Measurements from ENCODE around the gene PDLIM3.
"Not testable (repeated sequence)": the region's sequence is repeated elsewhere in the genome, so short reads cannot be mapped to it uniquely, and the experiment has no call there.

The PDLIM3 gene

GRCh38 chr4:185518069-185518468, 17.2 kb downstream of the PDLIM3 start:
- DNase-seq (ENCODE audit: low spot score) = no peak

DNA sequence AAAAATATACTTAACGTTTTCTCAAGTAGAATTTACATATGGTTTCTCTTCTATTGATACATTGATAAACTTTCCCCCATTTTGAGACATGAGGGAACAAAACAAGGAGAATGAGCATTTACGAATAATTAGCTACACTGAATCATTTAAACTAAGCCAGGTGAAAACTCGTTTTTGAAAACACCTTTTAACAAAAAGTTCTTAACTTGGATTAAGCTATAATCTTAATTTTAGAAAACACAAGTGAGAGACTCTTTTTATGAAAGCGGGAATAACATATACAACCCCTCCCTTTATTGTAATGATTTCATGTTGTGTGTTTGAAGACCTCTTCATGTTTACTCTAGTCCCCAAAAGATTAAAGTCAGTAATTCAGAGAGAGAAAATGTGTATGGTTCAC, 20.1 kb downstream of the PDLIM3 start:
- no peak for DNase-seq (ENCODE audit: low spot score)

GRCh38 chr4:185514182-185514697, 21.1 kb downstream of the PDLIM3 start:
- no peak for DNase-seq (ENCODE audit: low spot score)

DNA sequence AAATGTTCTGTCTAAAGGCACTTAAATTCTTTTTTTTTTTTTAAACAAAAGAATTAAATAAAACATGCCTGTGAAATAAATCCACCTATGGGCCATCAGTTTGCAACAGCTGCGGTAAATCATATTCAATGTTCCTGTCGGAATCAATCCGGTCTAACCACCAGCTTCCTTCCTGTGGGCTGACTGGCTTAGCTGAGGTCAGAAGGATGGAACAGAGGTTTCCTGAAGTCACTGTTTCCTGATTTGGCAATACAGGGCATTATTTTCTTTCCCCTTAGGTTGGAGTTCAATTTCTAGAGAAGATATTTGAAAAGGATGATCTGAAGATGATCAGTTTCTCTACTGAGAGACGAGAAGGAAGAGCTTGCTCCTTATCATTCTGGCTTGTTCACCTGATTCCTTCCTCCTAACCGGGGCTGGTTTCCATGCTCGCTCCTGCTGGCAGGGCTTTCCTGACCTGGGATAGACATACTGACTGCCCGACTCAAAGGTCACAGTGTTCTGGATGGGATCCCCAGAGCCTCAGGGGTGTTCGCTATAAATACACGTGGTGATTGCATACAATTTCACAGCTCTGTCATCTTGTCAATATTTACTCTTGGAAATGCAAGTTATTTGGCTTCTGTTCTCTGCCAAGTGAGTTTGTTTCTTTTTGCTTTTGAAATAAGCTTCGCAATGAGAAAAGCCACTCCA, 21.7 kb downstream of the PDLIM3 start:
- DNase-seq (ENCODE audit: low spot score) = no peak

- DNase-seq (ENCODE audit: low spot score) = no peak
Observed at GRCh38 chr4:185512516-185512915, 22.8 kb downstream of the PDLIM3 start.

GRCh38 chr4:185511243-185511642, 24.1 kb downstream of the PDLIM3 start:
- not testable (repeated sequence) for DNase-seq (ENCODE audit: low spot score)

DNA sequence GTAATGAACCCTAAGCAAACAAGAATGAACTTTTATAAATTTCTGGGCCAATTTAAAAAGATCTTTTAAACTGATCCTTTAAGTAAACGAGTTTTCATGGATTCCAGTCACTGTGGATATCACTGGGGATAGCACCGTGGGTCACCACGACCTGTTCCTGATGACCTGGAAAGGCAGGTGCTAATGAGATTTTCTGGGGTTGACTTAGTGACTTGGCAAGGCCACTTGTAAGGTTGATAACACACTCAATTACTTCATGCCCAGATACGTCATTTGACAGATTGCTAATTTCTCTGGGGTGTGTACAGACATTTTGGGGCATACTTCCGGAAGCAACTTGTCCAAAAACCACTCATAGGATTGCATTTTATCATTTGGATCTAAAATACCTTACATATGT, 24.5 kb downstream of the PDLIM3 start:
- no peak for DNase-seq (ENCODE audit: low spot score)

- no peak for DNase-seq (ENCODE audit: low spot score)
Observed at GRCh38 chr4:185508181-185508580, 27.1 kb downstream of the PDLIM3 start.

DNA sequence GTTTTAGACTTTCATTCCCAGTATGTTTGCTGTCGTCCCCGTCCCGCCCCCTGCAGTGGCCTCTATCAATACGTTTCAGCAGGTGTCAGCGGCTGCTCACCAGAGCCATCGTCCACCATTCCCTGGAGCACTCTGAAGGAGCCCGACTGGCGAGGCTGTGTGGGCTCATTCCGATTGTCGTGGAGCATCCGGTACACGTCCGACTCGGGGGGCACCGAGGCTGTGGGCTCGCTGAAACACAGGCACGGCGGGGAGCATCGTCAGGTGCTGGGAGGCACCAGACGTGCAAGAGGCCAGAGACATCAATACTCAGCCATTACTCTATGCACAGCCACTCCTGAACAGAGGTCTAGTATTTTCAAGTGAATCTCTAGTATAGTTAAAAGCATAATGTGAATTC, 28.9 kb downstream of the PDLIM3 start:
- no peak for DNase-seq (ENCODE audit: low spot score)

DNA sequence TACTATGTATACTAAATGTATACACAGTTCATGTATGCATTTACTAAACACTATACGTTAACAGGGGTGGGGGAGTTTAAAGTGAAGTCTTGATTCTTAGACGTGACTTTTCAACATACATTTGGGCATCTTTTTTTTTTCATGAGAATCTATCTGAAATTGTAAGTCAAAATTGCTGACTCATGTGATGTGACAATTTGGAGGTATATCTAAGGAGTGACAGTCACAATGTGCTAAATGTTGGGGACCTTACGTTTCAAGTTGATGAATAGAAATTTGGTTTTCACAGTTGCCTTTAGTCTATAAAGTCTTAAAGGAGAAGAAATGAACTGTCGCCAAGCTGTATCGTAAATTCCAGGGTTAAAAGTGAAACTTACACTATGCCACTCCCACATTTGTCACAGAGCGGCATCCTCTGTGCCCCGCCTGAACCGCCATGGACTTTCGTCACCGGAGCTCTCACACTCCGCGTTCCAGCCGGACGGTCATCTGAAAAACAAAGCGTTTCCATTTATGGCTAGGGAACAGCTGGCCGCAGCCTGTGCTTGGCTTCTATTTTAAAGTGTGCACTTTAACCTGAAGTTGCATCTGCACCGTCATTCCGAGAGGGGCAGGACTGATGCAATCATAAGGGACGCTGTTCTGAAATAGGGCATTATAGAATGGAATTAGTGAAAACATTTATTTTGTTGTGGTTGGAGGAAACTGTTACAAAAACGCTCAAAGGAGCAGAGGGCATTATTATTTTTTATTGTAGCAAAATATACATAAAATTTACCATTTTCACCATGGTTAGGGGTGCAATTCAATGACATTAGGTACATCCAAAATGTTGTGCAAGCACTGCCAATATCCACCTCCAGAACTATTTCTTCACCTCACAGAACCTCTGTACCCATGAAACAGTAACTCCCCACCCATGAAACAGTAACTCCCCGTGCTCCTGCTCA, 30.9 kb downstream of the PDLIM3 start:
- DNase-seq (ENCODE audit: low spot score) = no peak

DNA sequence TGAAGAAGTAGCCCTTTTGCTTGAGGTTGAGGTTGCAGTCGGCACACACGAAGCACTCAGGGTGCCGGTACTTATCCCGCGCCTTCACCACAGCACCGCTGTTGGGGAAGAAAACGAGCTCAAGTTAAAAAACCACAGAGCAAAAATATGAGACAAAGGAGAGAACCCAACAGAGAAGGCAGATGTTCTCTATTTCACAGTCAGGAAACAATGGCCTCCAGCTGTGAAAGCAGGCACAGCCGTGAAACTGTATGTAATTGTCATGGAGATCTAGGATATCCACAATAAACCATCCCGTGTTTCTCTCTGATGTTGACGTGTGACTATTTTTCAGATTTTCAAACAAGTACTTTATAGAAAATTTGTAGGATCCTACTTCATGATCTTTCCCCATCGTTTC, 32.9 kb downstream of the PDLIM3 start:
- no peak for DNase-seq (ENCODE audit: low spot score)

DNA sequence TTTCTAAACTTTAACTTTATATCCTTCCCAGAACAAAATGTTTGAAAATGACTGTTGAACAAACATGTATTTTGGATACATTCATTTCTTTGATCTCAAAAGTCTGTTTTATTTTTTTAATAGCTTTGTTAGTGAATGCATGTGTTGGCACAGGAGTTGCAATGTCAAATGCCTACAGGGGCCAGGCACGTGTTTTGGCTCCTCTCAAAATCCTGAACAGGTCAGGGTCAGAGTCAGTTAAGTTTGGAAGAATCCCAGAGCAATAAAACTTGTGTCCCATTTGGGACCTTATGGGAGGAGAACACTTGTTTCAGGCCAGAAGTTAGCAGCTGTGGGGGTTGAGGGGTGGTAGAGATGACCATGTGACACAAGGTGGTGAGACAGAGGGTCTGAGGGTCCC, 34.7 kb downstream of the PDLIM3 start:
- DNase-seq (ENCODE audit: low spot score) = no peak

- DNase-seq (ENCODE audit: low spot score) = no peak
Observed at GRCh38 chr4:185500035-185500434, 35.3 kb downstream of the PDLIM3 start.

- no peak for DNase-seq (ENCODE audit: low spot score)
Observed at GRCh38 chr4:185488650-185489049, 46.7 kb downstream of the PDLIM3 start.

- DNase-seq (ENCODE audit: low spot score) = no peak
Observed at GRCh38 chr4:185481401-185481800, 53.9 kb downstream of the PDLIM3 start.

DNA sequence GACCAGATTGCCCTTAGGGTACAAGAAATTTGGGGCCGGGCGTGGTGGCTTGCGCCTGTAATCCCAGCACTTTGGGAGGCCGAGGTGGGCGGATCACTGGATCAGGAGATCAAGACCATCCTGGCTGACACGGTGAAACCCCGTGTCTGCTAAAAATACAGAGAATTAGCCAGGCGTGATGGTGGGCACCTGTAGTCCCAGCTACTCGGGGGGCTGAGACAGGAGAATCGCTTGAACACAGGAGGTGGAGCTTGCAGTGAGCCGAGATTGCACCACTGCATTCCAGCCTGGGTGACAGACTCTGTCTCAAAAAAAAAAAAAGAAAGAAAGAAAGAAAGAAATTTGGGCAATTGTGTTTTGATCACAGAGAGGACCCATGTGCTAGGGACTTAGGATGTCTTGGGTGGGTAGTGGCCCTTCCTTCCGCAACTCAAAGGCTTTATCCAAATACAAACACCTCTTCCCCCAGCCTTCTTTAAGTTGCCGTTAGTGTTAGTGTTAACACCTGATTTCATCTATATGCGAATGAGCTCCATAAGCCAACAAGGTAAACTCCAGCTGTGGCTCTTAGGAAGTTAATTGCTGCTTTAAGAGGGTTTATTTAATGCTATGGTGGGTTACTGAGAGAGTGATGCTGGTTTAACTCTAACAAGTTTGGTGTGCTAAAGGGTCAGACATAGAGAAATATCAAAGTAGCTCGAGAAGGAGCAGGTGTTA, 55.1 kb downstream of the PDLIM3 start:
- DNase-seq (ENCODE audit: low spot score) = no peak

DNA sequence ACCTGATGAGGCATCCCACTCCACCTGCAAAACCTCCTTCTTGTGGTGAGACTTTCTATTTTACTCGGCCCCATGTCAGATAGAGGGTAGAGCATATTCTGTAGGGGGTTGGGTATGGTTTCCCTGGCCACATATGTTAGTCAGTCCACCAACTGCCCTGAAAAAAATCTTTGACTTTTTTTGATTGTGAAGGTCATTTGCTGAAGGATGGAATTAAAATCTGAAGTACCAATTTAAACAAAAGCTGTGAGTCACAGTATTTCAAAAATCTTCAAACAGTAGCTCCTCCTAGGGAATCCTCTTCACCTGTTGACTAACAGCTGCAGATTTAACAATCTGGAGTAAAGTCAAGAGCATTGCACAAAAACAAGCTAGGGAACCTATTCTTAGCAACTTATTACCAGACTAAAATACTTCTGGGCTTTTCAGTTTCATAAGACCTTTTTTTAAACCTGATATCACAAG, 55.8 kb downstream of the PDLIM3 start:
- DNase-seq (ENCODE audit: low spot score) = no peak

- DNase-seq (ENCODE audit: low spot score) = no peak
Observed at GRCh38 chr4:185473247-185473646, 62.1 kb downstream of the PDLIM3 start.

- no peak for DNase-seq (ENCODE audit: low spot score)
Observed at GRCh38 chr4:185472103-185472542, 63.2 kb downstream of the PDLIM3 start.

DNA sequence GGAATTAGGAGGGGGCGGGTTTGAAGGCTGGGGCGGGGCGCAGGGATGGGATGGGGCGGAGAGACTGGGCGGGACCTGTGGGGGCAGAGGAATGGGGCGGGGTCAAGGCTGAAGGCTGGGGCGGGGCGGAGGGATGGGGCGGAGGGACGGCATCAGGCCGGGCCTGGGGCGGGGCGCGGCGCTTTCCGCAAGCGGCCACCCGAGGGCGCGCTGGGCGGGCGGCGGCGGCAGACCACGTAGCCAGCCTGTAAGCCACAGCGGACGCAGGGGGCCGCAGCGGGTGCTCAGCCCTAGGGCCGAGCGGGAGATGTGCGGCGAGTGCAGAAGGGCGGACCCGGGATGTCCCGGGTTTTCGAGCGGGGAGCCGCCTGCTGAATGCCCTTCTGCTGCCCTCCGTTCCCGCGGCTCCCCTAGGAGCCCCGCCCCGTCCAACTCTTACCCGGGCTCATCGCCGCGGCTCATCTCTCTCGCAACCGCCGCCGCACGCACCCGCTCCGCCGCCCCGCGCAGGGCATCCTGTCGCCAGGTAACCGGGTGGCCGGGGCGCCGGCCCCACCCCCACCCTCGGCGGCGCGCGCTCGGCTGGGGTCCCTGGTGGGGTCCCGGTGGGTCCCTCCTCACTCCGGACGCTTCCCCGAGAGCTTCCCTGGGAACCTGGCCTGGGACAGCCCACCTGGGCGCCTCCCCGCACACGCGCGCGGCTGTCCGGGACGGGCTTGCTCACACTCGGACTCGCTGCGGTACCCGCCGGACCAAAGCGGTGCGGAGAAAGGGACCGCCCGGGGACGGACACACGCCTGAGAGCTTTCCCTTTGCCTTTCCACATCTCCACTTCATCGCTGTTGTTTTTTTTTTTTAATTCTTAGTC, 63.8 kb downstream of the PDLIM3 start, which contains the start of gene CCDC110:
Gene CCDC110 (minus strand): TSS at position 499 of the 868 bp plus-strand sequence. CDS start 50 bp downstream, at position 449.
- DNase-seq (ENCODE audit: low spot score) = peak; percentile 99
